Thyroid gland (tissue), 4 donors: ENCODE results near the gene FRMPD2. TPM values are rescaled to one million over a fixed set of nuclear protein-coding genes. Genes with fewer than 3 reads are reported as not detected.

Source experiments
- DNase-seq, 2 donors: peaks; one replicate each; pipeline ENCODE4 v3.0.0-alpha.2; 2019
- H3K27ac ChIP-seq, 3 donors: fragments of 200-600 bp; sonication (generic); 1 replicate in 2 of 3; 2 replicates in 1 of 3; pipeline ENCODE4 v1.5.1; 2016 to 2019; ENCODE audit warnings: mild to moderate bottlenecking in 1 of 3, moderate library complexity in 1 of 3
- H3K27me3 ChIP-seq: fragments of 200-600 bp; sonication (generic); one replicate; pipeline ENCODE4 v1.5.1; 2019
- H3K36me3 ChIP-seq, 2 donors: fragments of 200-600 bp; sonication (generic); one replicate each; pipeline ENCODE4 v1.5.1; 2016 to 2019
- H3K4me1 ChIP-seq, 2 donors: fragments of 200-600 bp; sonication (generic); one replicate each; pipeline ENCODE4 v1.5.1; 2017 to 2019
- H3K4me3 ChIP-seq, 3 donors: fragments of 200-600 bp; sonication (generic); replicated peaks in 1 of 3; 1 replicate in 2 of 3; 2 replicates in 1 of 3; pipeline ENCODE4 v1.5.1; 2016; ENCODE audit warnings: mild to moderate bottlenecking in 1 of 3
- H3K9me3 ChIP-seq: fragments of 200-600 bp; sonication (generic); one replicate; pipeline ENCODE4 v1.5.1; 2017
- POLR2A ChIP-seq, 2 donors: fragments of 450-650 bp; IDR thresholded peaks; one replicate each; pipeline ENCODE4 v1.6.1; 2017; ENCODE audit warnings: antibody characterized with exemption in 2 of 2, mild to moderate bottlenecking in 2 of 2, moderate library complexity in 1 of 2
- WGBS, 2 donors: methylation state at CpG; one replicate each; pipeline ENCODE4 v1.1.5; 2017; 5-methylcytosine and 5-hydroxymethylcytosine counted together
- intact Hi-C: fragments of 100-400 bp; cut with DNase I; formaldehyde crosslinking; loops from one replicate; pipeline ENCODE4 v1.15.1; 2023
- total RNA-seq, 4 donors: library from RNA; depleted of rRNA; stranded (reverse); fragments of >200 nt; gene quantifications; one replicate each; pipeline ENCODE4 v1.2.3, GENCODE V29; 2016
- TF ChIP-seq, protein P1 (sequence below), 6 experiments: fragments of 200-600 bp in 3 of 6; fragments of 450-650 bp in 3 of 6; sonication (generic) in 3 of 6; IDR thresholded peaks; one replicate each; pipeline ENCODE4 v1.5.1; 2016 to 2019; ENCODE audit warnings: antibody characterized with exemption in 6 of 6, mild to moderate bottlenecking in 2 of 6, inconsistent platforms in 1 of 6, moderate library complexity in 1 of 6

FRMPD2 gene
- total RNA-seq, 4 donors from 2014 or later, result 0.50 to 4.4 (median 0.96) TPM

DNA sequence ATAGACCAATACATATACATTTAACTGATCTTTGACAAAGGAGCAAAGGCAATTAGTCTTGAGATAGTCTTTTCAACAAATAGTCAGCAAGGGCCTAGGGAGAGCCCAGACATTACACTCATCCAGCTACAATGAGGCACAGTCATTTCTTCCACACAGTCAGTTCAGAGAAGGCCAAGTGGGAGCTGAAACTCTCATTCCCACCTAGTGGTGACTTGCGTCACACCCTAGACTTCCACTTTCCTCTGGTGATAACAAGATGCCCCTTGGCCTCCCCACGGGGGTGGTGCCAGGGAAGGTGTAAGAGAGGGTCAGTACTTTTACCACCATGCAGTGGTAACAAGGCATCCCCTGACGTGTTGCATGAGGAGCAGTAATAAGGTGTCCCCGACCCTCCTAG, 8.0 kb downstream of the FRMPD2 start:
- H3K27me3 ChIP-seq, result no peaks in the 10 kb centered on the region
- TF ChIP-seq POLR2A (IDR thresholded peaks at IDR 0.05), result no peak
- TF ChIP-seq, protein P1, sequence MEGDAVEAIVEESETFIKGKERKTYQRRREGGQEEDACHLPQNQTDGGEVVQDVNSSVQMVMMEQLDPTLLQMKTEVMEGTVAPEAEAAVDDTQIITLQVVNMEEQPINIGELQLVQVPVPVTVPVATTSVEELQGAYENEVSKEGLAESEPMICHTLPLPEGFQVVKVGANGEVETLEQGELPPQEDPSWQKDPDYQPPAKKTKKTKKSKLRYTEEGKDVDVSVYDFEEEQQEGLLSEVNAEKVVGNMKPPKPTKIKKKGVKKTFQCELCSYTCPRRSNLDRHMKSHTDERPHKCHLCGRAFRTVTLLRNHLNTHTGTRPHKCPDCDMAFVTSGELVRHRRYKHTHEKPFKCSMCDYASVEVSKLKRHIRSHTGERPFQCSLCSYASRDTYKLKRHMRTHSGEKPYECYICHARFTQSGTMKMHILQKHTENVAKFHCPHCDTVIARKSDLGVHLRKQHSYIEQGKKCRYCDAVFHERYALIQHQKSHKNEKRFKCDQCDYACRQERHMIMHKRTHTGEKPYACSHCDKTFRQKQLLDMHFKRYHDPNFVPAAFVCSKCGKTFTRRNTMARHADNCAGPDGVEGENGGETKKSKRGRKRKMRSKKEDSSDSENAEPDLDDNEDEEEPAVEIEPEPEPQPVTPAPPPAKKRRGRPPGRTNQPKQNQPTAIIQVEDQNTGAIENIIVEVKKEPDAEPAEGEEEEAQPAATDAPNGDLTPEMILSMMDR (IDR thresholded peaks at IDR 0.05), result no peak
- no peak for DNase-seq
- no peaks in the 10 kb centered on the region for H3K36me3 ChIP-seq
- H3K4me3 ChIP-seq, result no peak overlapping the region
- WGBS, 2 donors, result 80 to 88% methylated on average over 4 of the region's 4 CpGs
- H3K27ac ChIP-seq, result no peak overlapping the region
- no peaks in the 10 kb centered on the region for H3K9me3 ChIP-seq
- H3K4me1 ChIP-seq, result no peaks in the 10 kb centered on the region
- intact Hi-C loops, result no loop called here

DNA sequence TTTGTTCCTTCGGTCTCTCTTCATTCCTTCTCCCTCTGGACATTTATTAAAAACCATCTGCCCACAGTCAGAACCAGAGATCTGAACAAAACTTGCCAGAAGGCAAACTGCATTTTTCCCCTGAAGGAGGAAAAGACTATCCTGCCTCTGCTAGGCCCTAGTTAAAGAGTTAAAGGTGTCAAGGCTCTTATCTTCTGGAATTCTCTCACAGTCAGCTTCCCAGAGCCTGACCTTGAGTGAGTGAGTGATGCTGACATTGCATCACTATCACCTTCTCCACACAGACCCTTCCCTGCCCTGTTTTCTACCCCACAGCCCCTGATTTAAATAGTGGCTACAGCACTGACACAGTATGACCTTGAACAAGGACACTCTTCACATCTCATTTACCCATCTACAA, 16.4 kb downstream of the FRMPD2 start:
- TF ChIP-seq, protein P1 (IDR thresholded peaks at IDR 0.05), result no peak
- no peak for TF ChIP-seq POLR2A (IDR thresholded peaks at IDR 0.05)
- Histone ChIP-seq H3K36me3 (no peaks in the 10 kb centered on the region), H3K9me3 (no peaks in the 10 kb centered on the region), H3K4me1 (peaks cover 0 to 12% of the 10 kb centered on the region in 2 donors), H3K27me3 (no peaks in the 10 kb centered on the region), H3K27ac (no peak overlapping the region), H3K4me3 (no peak overlapping the region)
- no peak for DNase-seq
- intact Hi-C loops, result no loop called here
- WGBS, 2 donors, result 87 to 90% methylated on average over 1 of the region's 1 CpG

DNA sequence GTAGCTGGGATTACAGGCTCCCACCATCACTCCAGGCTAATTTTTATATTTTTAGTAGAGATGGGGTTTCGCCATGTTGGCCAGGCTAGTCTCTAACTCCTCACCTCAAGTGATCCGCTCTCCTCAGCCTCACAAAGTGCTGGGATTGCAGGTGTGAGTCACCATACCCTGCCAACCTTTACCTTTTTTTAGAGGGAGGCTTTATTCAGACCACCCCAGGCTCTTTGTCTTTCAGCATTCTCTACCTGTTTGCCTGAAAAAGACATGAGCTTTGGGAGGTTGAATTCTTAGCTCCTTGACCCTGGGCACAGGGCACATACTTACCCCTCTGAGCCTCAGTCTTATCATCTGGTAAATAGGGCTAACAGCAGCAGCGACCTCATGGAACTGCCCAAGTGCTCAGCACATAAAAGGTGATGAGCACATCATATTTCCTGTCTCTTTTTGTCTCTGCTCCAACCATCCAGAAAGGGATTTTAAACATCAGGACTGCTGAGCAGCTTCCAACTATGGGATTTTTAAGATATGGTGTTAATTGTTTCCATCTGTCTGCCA, 17.0 kb downstream of the FRMPD2 start:
- peaks cover 0 to 14% of the 10 kb centered on the region in 2 donors for H3K4me1 ChIP-seq
- no peak for DNase-seq
- H3K4me3 ChIP-seq, result no peak overlapping the region
- intact Hi-C loops, result no loop called here
- H3K36me3 ChIP-seq, result no peaks in the 10 kb centered on the region
- no peak overlapping the region for H3K27ac ChIP-seq
- no peaks in the 10 kb centered on the region for H3K9me3 ChIP-seq
- no peaks in the 10 kb centered on the region for H3K27me3 ChIP-seq
- WGBS, 2 donors, result 85 to 98% methylated on average over 3 of the region's 3 CpGs
- TF ChIP-seq, protein P1 (IDR thresholded peaks at IDR 0.05), result no peak
- TF ChIP-seq POLR2A (IDR thresholded peaks at IDR 0.05), result no peak

- H3K4me1 ChIP-seq, result peaks cover 11 to 30% of the 10 kb centered on the region in 2 donors
- no peak for DNase-seq
- 65 to 83% methylated on average over 6 of the region's 6 CpGs for WGBS, 2 donors
- no peaks in the 10 kb centered on the region for H3K9me3 ChIP-seq
- no peaks in the 10 kb centered on the region for H3K27me3 ChIP-seq
- intact Hi-C loops, result no loop called here
- H3K27ac ChIP-seq, result no peak overlapping the region
- TF ChIP-seq, protein P1 (IDR thresholded peaks at IDR 0.05), result no peak
- TF ChIP-seq POLR2A (IDR thresholded peaks at IDR 0.05), result no peak
- no peaks in the 10 kb centered on the region for H3K36me3 ChIP-seq
- H3K4me3 ChIP-seq, result no peak overlapping the region
Measured at GRCh38 chr10:48255722-48256121, 18.8 kb downstream of the FRMPD2 start.

GRCh38 chr10:48254750-48255512, 19.6 kb downstream of the FRMPD2 start:
- H3K27ac ChIP-seq, result no peak overlapping the region
- no peak for DNase-seq
- intact Hi-C loops, result no loop called here
- H3K27me3 ChIP-seq, result no peaks in the 10 kb centered on the region
- 90 to 96% methylated on average over 5 of the region's 5 CpGs for WGBS, 2 donors
- H3K36me3 ChIP-seq, result no peaks in the 10 kb centered on the region
- no peak for TF ChIP-seq POLR2A (IDR thresholded peaks at IDR 0.05)
- TF ChIP-seq, protein P1 (IDR thresholded peaks at IDR 0.05), result no peak
- no peak overlapping the region for H3K4me3 ChIP-seq
- H3K4me1 ChIP-seq, result peaks cover 11 to 30% of the 10 kb centered on the region in 2 donors
- no peaks in the 10 kb centered on the region for H3K9me3 ChIP-seq
